Right atrium auricular region (tissue), 2 donors: ENCODE results near the gene SDHB. TPM values are rescaled to one million over a fixed set of nuclear protein-coding genes. Genes with fewer than 3 reads are reported as not detected.

Source experiments
- DNase-seq: peaks from one replicate; pipeline ENCODE4 v3.0.0-alpha.2; 2019; ENCODE audit warnings: low spot score
- H3K27ac ChIP-seq, 2 donors: fragments of 200-600 bp; sonication (generic); 1 replicate in 1 of 2; 2 replicates in 1 of 2; pipeline ENCODE4 v1.5.1; 2016 to 2019
- H3K27me3 ChIP-seq, 2 donors: fragments of 200-600 bp; sonication (generic); one replicate each; pipeline versions ENCODE4 v1.5.1 to v1.6.0; 2017 to 2019
- H3K36me3 ChIP-seq: fragments of 200-600 bp; sonication (generic); one replicate; pipeline ENCODE4 v1.5.1; 2016
- H3K4me1 ChIP-seq, 2 donors: fragments of 200-600 bp; sonication (generic); one replicate each; pipeline versions ENCODE4 v1.5.1 to v1.6.0; 2017 to 2019
- H3K4me3 ChIP-seq, 2 donors: fragments of 200-600 bp; sonication (generic); 1 replicate in 1 of 2; 2 replicates in 1 of 2; pipeline ENCODE4 v1.5.1; 2017 to 2019; ENCODE audit warnings: mild to moderate bottlenecking in 1 of 2, moderate library complexity in 1 of 2
- H3K9me3 ChIP-seq, 2 donors: fragments of 200-600 bp; sonication (generic); one replicate each; pipeline ENCODE4 v1.5.1; 2019
- total RNA-seq, 2 donors: library from RNA; depleted of rRNA; stranded (reverse); fragments of >200 nt; gene quantifications; one replicate each; pipeline ENCODE4 v1.1.0, GENCODE V29; 2016
- TF ChIP-seq, protein P1 (sequence below), 2 donors: fragments of 200-600 bp; sonication (generic); IDR thresholded peaks; one replicate each; pipeline ENCODE4 v1.5.1; 2019; ENCODE audit warnings: antibody characterized with exemption in 2 of 2

Gene SDHB
- total RNA-seq, 2 donors from 2014 or later, result 240 to 528 TPM

DNA sequence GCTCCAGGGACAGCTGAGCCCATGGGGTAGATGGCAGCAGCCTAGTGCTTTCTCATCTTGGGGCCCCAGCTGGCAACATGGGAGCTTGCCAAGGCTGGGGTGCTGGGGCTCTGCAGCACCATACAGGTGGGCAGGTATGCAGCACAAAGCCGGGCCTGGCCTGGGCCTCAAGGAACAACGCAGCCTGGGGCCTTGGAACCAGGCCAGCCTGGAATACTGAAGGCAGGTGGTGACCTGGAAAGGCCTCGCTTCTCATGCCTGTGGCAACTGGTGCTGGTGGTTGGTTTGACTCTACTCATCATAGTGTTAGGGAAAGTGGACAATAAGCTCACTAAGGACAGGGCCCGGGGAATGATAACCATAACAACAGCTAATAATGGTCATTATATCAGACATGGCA, 27.0 kb upstream of the SDHB start:
- no peak for DNase-seq
- Histone ChIP-seq H3K36me3 (no peaks in the 10 kb centered on the region), H3K27me3 (no peaks in the 10 kb centered on the region), H3K9me3 (no peaks in the 10 kb centered on the region), H3K4me3 (no peak overlapping the region), H3K4me1 (no peaks in the 10 kb centered on the region), H3K27ac (no peak overlapping the region)
- TF ChIP-seq, protein P1, sequence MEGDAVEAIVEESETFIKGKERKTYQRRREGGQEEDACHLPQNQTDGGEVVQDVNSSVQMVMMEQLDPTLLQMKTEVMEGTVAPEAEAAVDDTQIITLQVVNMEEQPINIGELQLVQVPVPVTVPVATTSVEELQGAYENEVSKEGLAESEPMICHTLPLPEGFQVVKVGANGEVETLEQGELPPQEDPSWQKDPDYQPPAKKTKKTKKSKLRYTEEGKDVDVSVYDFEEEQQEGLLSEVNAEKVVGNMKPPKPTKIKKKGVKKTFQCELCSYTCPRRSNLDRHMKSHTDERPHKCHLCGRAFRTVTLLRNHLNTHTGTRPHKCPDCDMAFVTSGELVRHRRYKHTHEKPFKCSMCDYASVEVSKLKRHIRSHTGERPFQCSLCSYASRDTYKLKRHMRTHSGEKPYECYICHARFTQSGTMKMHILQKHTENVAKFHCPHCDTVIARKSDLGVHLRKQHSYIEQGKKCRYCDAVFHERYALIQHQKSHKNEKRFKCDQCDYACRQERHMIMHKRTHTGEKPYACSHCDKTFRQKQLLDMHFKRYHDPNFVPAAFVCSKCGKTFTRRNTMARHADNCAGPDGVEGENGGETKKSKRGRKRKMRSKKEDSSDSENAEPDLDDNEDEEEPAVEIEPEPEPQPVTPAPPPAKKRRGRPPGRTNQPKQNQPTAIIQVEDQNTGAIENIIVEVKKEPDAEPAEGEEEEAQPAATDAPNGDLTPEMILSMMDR (IDR thresholded peaks at IDR 0.05), result no peak

GRCh38 chr1:17080085-17080759, 26.4 kb upstream of the SDHB start:
- Histone ChIP-seq H3K4me1 (no peaks in the 10 kb centered on the region), H3K9me3 (no peaks in the 10 kb centered on the region), H3K4me3 (no peak overlapping the region), H3K36me3 (no peaks in the 10 kb centered on the region), H3K27ac (no peak overlapping the region), H3K27me3 (no peaks in the 10 kb centered on the region)
- DNase-seq, result no peak
- TF ChIP-seq, protein P1 (IDR thresholded peaks at IDR 0.05), result no peak

- no peak for DNase-seq
- no peaks in the 10 kb centered on the region for H3K9me3 ChIP-seq
- no peak overlapping the region for H3K4me3 ChIP-seq
- no peaks in the 10 kb centered on the region for H3K4me1 ChIP-seq
- no peak overlapping the region for H3K27ac ChIP-seq
- H3K27me3 ChIP-seq, result no peaks in the 10 kb centered on the region
- TF ChIP-seq, protein P1 (IDR thresholded peaks at IDR 0.05), result no peak
- H3K36me3 ChIP-seq, result no peaks in the 10 kb centered on the region
Measured at GRCh38 chr1:17078991-17079868, 25.4 kb upstream of the SDHB start.

- no peaks in the 10 kb centered on the region for H3K36me3 ChIP-seq
- no peak for DNase-seq
Measured at GRCh38 chr1:17075470-17076255, 21.8 kb upstream of the SDHB start.

GRCh38 chr1:17071794-17072193, 18.0 kb upstream of the SDHB start:
- TF ChIP-seq, protein P1 (IDR thresholded peaks at IDR 0.05), result no peak
- H3K4me1 ChIP-seq, result no peaks in the 10 kb centered on the region

More at GRCh38 chr1:17075470-17076255, 21.8 kb upstream of the SDHB start:
- Histone ChIP-seq H3K27me3 (no peaks in the 10 kb centered on the region), H3K4me1 (no peaks in the 10 kb centered on the region), H3K4me3 (no peak overlapping the region), H3K9me3 (no peaks in the 10 kb centered on the region), H3K27ac (no peak overlapping the region)
- TF ChIP-seq, protein P1 (IDR thresholded peaks at IDR 0.05), result no peak

More at GRCh38 chr1:17071794-17072193, 18.0 kb upstream of the SDHB start:
- H3K4me3 ChIP-seq, result no peak overlapping the region
- no peaks in the 10 kb centered on the region for H3K27me3 ChIP-seq
- DNase-seq, result no peak
- no peak overlapping the region for H3K27ac ChIP-seq
- no peaks in the 10 kb centered on the region for H3K9me3 ChIP-seq
- H3K36me3 ChIP-seq, result no peaks in the 10 kb centered on the region
